ENCODE measurements around the gene ADGRE3. TPM values are rescaled to one million over a fixed set of nuclear protein-coding genes. Genes with fewer than 3 reads are reported as not detected.

Gene ADGRE3
- total RNA-seq, 1 experiment from 2014 or later: not detected

DNA sequence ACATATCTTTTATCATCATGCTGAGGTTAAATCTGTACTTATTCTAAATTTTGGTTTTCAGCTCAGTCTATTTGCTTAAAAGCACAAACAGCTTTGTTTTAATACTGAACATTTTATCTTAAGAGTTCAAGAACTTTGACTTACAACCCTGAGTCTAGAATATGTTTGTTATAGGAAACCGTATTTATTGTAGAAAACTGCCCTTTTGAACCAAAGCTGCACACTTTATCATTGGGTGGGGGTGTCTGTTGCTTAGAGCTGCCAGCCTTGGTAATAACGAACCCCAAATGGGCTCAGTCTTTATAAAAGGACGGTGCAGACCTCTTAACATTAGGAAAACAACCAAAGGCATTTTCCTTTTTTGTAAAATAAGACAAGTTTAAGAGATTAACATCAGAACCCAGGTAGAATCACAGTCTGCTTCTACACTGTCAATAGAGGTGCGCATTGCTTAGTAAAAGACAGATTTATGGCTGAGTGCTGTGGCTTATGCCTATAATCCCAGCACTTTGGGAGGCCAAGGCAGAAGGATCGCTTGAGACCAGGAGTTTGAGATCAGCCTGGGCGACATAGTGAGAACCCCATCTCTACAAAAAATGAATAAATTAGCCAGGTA, 14.7 kb downstream of the ADGRE3 start:
- no peak overlapping the region for H3K9ac ChIP-seq (ENCODE audit: low read length)
- no peak for DNase-seq
- no peaks in the 10 kb centered on the region for H3K4me1 ChIP-seq (ENCODE audit: insufficient read depth, low read length)
- H3K79me2 ChIP-seq (ENCODE audit: low read length): no peaks in the 10 kb centered on the region
- H3K4me2 ChIP-seq (ENCODE audit: low read length): no peak overlapping the region
- H3F3A ChIP-seq (ENCODE audit: low read length, unreplicated experiment): no peaks in the 10 kb centered on the region
- peaks cover 27% of the 10 kb centered on the region for H3K27me3 ChIP-seq (ENCODE audit: low read length)
- no peak overlapping the region for H3K4me3 ChIP-seq (ENCODE audit: low read length)
- no TSS peak for BruUV-seq (replicated peaks)
- no peaks in the 10 kb centered on the region for H3K9me3 ChIP-seq (ENCODE audit: low read length)
- ChIA-PET POLR2A (ENCODE audit: unreplicated experiment) (no interaction called here), CTCF (no interaction called here)
- H3K36me3 ChIP-seq (ENCODE audit: low read depth, low read length): no peaks in the 10 kb centered on the region
- H3K27ac ChIP-seq (ENCODE audit: low read length): no peak overlapping the region
- ATAC-seq: no peak
- TF ChIP-seq EZH2 (IDR thresholded peaks at IDR 0.05; ENCODE audit: low read length, unreplicated experiment) (no peak), EZH2phosphoT487 (IDR thresholded peaks at IDR 0.05; ENCODE audit: borderline replicate concordance, low read length) (no peak)
- TF ChIP-seq, protein P1, sequence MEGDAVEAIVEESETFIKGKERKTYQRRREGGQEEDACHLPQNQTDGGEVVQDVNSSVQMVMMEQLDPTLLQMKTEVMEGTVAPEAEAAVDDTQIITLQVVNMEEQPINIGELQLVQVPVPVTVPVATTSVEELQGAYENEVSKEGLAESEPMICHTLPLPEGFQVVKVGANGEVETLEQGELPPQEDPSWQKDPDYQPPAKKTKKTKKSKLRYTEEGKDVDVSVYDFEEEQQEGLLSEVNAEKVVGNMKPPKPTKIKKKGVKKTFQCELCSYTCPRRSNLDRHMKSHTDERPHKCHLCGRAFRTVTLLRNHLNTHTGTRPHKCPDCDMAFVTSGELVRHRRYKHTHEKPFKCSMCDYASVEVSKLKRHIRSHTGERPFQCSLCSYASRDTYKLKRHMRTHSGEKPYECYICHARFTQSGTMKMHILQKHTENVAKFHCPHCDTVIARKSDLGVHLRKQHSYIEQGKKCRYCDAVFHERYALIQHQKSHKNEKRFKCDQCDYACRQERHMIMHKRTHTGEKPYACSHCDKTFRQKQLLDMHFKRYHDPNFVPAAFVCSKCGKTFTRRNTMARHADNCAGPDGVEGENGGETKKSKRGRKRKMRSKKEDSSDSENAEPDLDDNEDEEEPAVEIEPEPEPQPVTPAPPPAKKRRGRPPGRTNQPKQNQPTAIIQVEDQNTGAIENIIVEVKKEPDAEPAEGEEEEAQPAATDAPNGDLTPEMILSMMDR (conservative IDR thresholded peaks at IDR 0.05; ENCODE audit: low read depth, low read length): no peak
- H2AFZ ChIP-seq (ENCODE audit: low read length): no peak overlapping the region
- H3K9me2 ChIP-seq (replicated peaks; ENCODE audit: low read length): no peaks in the 10 kb centered on the region
- no peaks in the 10 kb centered on the region for H4K20me1 ChIP-seq (ENCODE audit: low read length)
- intact Hi-C loops (cut with micrococcal nuclease): no loop called here

DNA sequence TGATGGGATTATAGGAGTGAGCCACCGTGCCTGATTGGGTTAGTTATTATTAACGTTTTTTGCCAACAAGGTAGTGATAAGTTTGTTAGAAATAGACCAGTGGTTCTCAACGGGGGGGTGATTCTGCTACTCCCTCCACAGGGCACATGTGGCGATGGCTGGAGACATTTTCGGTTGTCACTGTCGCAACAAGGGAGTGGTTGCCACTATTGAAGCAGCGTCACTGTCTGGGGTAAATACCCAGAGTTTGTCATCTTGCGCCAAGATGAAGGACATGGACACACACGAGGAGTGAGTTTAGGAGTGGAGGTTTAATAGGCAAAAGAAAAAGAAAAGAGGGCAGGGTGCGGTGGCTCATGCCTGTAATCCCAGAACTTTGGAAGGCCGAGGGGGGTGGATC, 18.9 kb downstream of the ADGRE3 start:
- H3K36me3 ChIP-seq (ENCODE audit: low read depth, low read length): no peaks in the 10 kb centered on the region
- ChIA-PET POLR2A (ENCODE audit: unreplicated experiment) (no interaction called here), CTCF (no interaction called here)
- no peaks in the 10 kb centered on the region for H3K79me2 ChIP-seq (ENCODE audit: low read length)
- intact Hi-C loops (cut with micrococcal nuclease): no loop called here
- H3K27me3 ChIP-seq (ENCODE audit: low read length): peaks cover 22% of the 10 kb centered on the region
- H3K27ac ChIP-seq (ENCODE audit: low read length): no peak overlapping the region
- H3K9me2 ChIP-seq (replicated peaks; ENCODE audit: low read length): no peaks in the 10 kb centered on the region
- no peaks in the 10 kb centered on the region for H3K9me3 ChIP-seq (ENCODE audit: low read length)
- BruUV-seq (replicated peaks): no TSS peak
- no peak overlapping the region for H3K9ac ChIP-seq (ENCODE audit: low read length)
- H3K4me2 ChIP-seq (ENCODE audit: low read length): no peak overlapping the region
- H3K4me1 ChIP-seq (ENCODE audit: insufficient read depth, low read length): no peaks in the 10 kb centered on the region
- H3K4me3 ChIP-seq (ENCODE audit: low read length): no peak overlapping the region
- H2AFZ ChIP-seq (ENCODE audit: low read length): no peak overlapping the region
- TF ChIP-seq, protein P1 (conservative IDR thresholded peaks at IDR 0.05; ENCODE audit: low read depth, low read length): no peak
- TF ChIP-seq EZH2phosphoT487 (IDR thresholded peaks at IDR 0.05; ENCODE audit: borderline replicate concordance, low read length) (no peak), EZH2 (IDR thresholded peaks at IDR 0.05; ENCODE audit: low read length, unreplicated experiment) (no peak)
- ATAC-seq: no peak
- H3F3A ChIP-seq (ENCODE audit: low read length, unreplicated experiment): no peaks in the 10 kb centered on the region
- no peak for DNase-seq
- H4K20me1 ChIP-seq (ENCODE audit: low read length): no peaks in the 10 kb centered on the region

DNA sequence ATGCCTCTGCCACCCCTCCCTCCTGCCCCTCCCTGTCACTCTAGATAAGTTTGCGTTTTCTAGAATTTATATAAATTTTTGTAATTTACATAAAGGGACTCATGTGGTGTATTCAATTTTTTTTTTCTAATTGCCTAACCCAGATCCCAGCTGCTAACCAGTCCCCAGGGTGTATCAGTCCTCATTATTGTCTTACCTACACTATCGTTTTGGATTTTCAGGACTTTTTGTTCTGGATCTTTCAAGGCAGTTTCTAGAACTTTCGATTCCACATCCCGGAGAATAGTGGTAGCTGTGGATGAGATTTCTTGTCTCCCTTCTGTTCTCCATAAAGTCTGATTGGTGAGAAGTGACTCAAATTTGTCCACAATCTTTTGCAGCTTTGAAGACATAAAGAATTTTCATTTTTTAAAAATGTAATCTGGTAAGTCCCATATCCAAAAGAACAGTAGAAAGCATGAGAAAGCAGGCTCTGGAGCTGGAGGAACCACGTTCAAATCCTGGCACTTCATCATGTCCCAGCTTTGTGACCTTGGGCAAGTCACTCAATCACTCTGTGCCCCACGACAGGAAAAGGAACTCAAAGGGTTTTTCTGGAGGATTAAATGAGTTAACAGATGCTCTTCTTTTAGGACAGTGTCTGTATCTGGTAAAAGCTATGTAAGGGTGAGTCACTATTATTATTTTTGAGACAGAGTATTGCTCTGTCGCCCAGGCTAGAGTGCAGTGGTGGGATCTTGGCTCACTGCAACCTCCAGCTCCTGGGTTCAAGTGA, 19.7 kb downstream of the ADGRE3 start:
- H3F3A ChIP-seq (ENCODE audit: low read length, unreplicated experiment): no peaks in the 10 kb centered on the region
- H3K9ac ChIP-seq (ENCODE audit: low read length): no peak overlapping the region
- DNase-seq (no peak), ATAC-seq (no peak)
- H3K4me1 ChIP-seq (ENCODE audit: insufficient read depth, low read length): no peaks in the 10 kb centered on the region
- no peaks in the 10 kb centered on the region for H4K20me1 ChIP-seq (ENCODE audit: low read length)
- CTCF ChIA-PET: no interaction called here
- no peaks in the 10 kb centered on the region for H3K9me2 ChIP-seq (replicated peaks; ENCODE audit: low read length)
- BruUV-seq (replicated peaks): no TSS peak
- peaks cover 17% of the 10 kb centered on the region for H3K27me3 ChIP-seq (ENCODE audit: low read length)
- no peaks in the 10 kb centered on the region for H3K79me2 ChIP-seq (ENCODE audit: low read length)
- no peak overlapping the region for H3K27ac ChIP-seq (ENCODE audit: low read length)
- H3K4me3 ChIP-seq (ENCODE audit: low read length): no peak overlapping the region
- intact Hi-C loops (cut with micrococcal nuclease): no loop called here
- H2AFZ ChIP-seq (ENCODE audit: low read length): no peak overlapping the region
- TF ChIP-seq, protein P1 (conservative IDR thresholded peaks at IDR 0.05; ENCODE audit: low read depth, low read length): no peak
- TF ChIP-seq EZH2 (IDR thresholded peaks at IDR 0.05; ENCODE audit: low read length, unreplicated experiment) (no peak), EZH2phosphoT487 (IDR thresholded peaks at IDR 0.05; ENCODE audit: borderline replicate concordance, low read length) (no peak)
- no peaks in the 10 kb centered on the region for H3K9me3 ChIP-seq (ENCODE audit: low read length)
- H3K4me2 ChIP-seq (ENCODE audit: low read length): no peak overlapping the region
- no peaks in the 10 kb centered on the region for H3K36me3 ChIP-seq (ENCODE audit: low read depth, low read length)
- POLR2A ChIA-PET (ENCODE audit: unreplicated experiment): no interaction called here
